Endothelial cell of umbilical vein (primary cell): Measurements from ENCODE around the gene CDH22. TPM values are rescaled to one million over a fixed set of nuclear protein-coding genes. Genes with fewer than 3 reads are reported as not detected.

Experiments used
- BruUV-seq: library from RNA; stranded (reverse); fragments of 400-500 nt; replicated peaks from 2 replicates; lab custom pipeline; 2021; lab: Mats Ljungman, UMichigan
- CTCF ChIA-PET: fragments of 300-600, 350-600 bp; sonication (Branson Sonifier 250); formaldehyde crosslinking; loops from one replicate; lab custom pipeline; 2021; ENCODE audit warnings: antibody characterized with exemption, inconsistent platforms; lab: Charles Lee
- POLR2A ChIA-PET: fragments of 300-600, 350-600 bp; sonication (Branson Sonifier 250); formaldehyde crosslinking; loops from one replicate; lab custom pipeline; 2021; ENCODE audit warnings: antibody characterized with exemption, inconsistent platforms; lab: Charles Lee
- DNase-seq: peaks from one replicate; pipeline ENCODE4 v3.0.0-alpha.2; 2011; ENCODE audit warnings: low read depth, low spot score
- FAIRE-seq: peaks from 2 replicates; lab custom pipeline; 2011; peaks lifted over from hg19 to GRCh38; lab: Jason Lieb, UNC
- H2AFZ ChIP-seq: 2 replicates; pipeline ENCODE4 v1.6.0; 2012; ENCODE audit warnings: low read depth, low read length, control low read depth, inconsistent platforms
- H3K27ac ChIP-seq: 2 replicates; pipeline ENCODE4 v1.5.1; 2011; ENCODE audit warnings: low read depth, mild to moderate bottlenecking, control low read depth, low read length, moderate library complexity; ENCODE audit not compliant: insufficient read depth
- H3K27me3 ChIP-seq, 2 experiments: 2 replicates each; pipeline versions ENCODE4 v1.6.0 to v1.6.1; 2011; ENCODE audit warnings: low read length in 2 of 2, mixed read lengths in 1 of 2; ENCODE audit not compliant: control insufficient read depth in 2 of 2, insufficient read depth in 2 of 2
- H3K36me3 ChIP-seq, 2 experiments: 2 replicates in 1 of 2; 3 replicates in 1 of 2; pipeline ENCODE4 v1.5.1; 2011; ENCODE audit warnings: low read length in 2 of 2, mild to moderate bottlenecking in 1 of 2, moderate library complexity in 1 of 2; ENCODE audit not compliant: control insufficient read depth in 2 of 2, insufficient read depth in 2 of 2; ENCODE audit errors: extremely low read depth in 1 of 2
- H3K4me1 ChIP-seq: 3 replicates; pipeline ENCODE4 v1.5.1; 2011; ENCODE audit warnings: mild to moderate bottlenecking, low read length; ENCODE audit not compliant: control insufficient read depth, insufficient read depth; ENCODE audit errors: extremely low read depth
- H3K4me2 ChIP-seq: 2 replicates; pipeline ENCODE4 v1.6.1; 2011; ENCODE audit warnings: low read length, control low read depth, mixed read lengths; ENCODE audit not compliant: insufficient read depth
- H3K4me3 ChIP-seq, 3 experiments: fragments of 200-600 bp in 1 of 3; sonication (generic), shearing (Covaris generic) in 1 of 3; replicated peaks in 1 of 3; 2 replicates each; pipeline ENCODE4 v1.5.1; 2011 to 2016; ENCODE audit warnings: control low read depth in 3 of 3, low read length in 3 of 3, mild to moderate bottlenecking in 2 of 3, inconsistent platforms in 1 of 3, low read depth in 1 of 3, moderate library complexity in 1 of 3; ENCODE audit not compliant: insufficient read depth in 1 of 3
- H3K79me2 ChIP-seq: 2 replicates; pipeline ENCODE4 v1.6.0; 2012; ENCODE audit warnings: low read length, inconsistent platforms; ENCODE audit not compliant: control insufficient read depth, insufficient read depth
- H3K9ac ChIP-seq: replicated peaks from 2 replicates; pipeline ENCODE3; 2011; ENCODE audit warnings: low read length, control low read depth; ENCODE audit not compliant: insufficient read depth; ENCODE audit errors: extremely low read depth
- H3K9me1 ChIP-seq: replicated peaks from 3 replicates; pipeline ENCODE4 v1.6.0; 2011; ENCODE audit warnings: mild to moderate bottlenecking, low read length; ENCODE audit not compliant: control insufficient read depth, insufficient read depth; ENCODE audit errors: extremely low read depth
- H3K9me3 ChIP-seq: replicated peaks from 2 replicates; pipeline ENCODE4 v1.5.1; 2012; ENCODE audit warnings: low read length, inconsistent platforms; ENCODE audit not compliant: control insufficient read depth, insufficient read depth
- H4K20me1 ChIP-seq: replicated peaks from 2 replicates; pipeline ENCODE3; 2011; ENCODE audit warnings: mild to moderate bottlenecking, low read length; ENCODE audit not compliant: control insufficient read depth, insufficient read depth; ENCODE audit errors: extremely low read depth
- CTCF ChIP-seq, 2 donors: IDR thresholded peaks; 1 replicate in 1 of 2; 2 replicates in 1 of 2; pipeline ENCODE4 v1.5.1; 2011; ENCODE audit warnings: low read length in 2 of 2, mild to moderate bottlenecking in 2 of 2, moderate library complexity in 2 of 2, control low read depth in 1 of 2, inconsistent platforms in 1 of 2, low read depth in 1 of 2; ENCODE audit not compliant: insufficient read depth in 1 of 2; ENCODE audit errors: extremely low read depth in 1 of 2
- EZH2 ChIP-seq: IDR thresholded peaks from 2 replicates; pipeline ENCODE4 v1.6.1; 2012; ENCODE audit warnings: borderline replicate concordance, low read depth, mild to moderate bottlenecking, moderate library complexity, low read length, inconsistent platforms; ENCODE audit not compliant: severe bottlenecking
- FOS ChIP-seq: IDR thresholded peaks from 2 replicates; pipeline ENCODE4 v1.6.1; 2011; ENCODE audit warnings: mild to moderate bottlenecking, low read length, moderate library complexity, borderline replicate concordance; ENCODE audit not compliant: insufficient read depth
- GATA2 ChIP-seq: IDR thresholded peaks from 2 replicates; pipeline ENCODE4 v1.7.0; 2011; ENCODE audit warnings: low read depth, mild to moderate bottlenecking, moderate library complexity, mixed read lengths, low read length; ENCODE audit not compliant: insufficient read length, insufficient read depth
- JUN ChIP-seq: IDR thresholded peaks from 2 replicates; pipeline ENCODE4 v1.6.1; 2011; ENCODE audit warnings: borderline replicate concordance, low read depth; ENCODE audit not compliant: insufficient read length, insufficient read depth
- MAX ChIP-seq: IDR thresholded peaks from 2 replicates; pipeline ENCODE4 v1.6.1; 2011; ENCODE audit not compliant: insufficient read depth, insufficient read length
- MYC ChIP-seq: IDR thresholded peaks from one replicate; pipeline ENCODE4 v1.6.1; 2011; ENCODE audit warnings: mild to moderate bottlenecking, low read depth, low read length
- POLR2A ChIP-seq: IDR thresholded peaks from 2 replicates; pipeline ENCODE4 v1.6.1; 2012; ENCODE audit warnings: low read depth, mild to moderate bottlenecking, control low read depth, low read length
- POLR2AphosphoS5 ChIP-seq: IDR thresholded peaks from 2 replicates; pipeline ENCODE4 v1.6.1; 2012; ENCODE audit warnings: low read depth, mild to moderate bottlenecking, control low read depth, low read length, moderate library complexity; ENCODE audit not compliant: insufficient read depth
- dilution Hi-C: fragments of 300-500 bp; cut with MboI; formaldehyde crosslinking; loops from one replicate; pipeline ENCODE4 v1.15.0; 2019; ENCODE audit warnings: low sequenced_read_pairs; ENCODE audit not compliant: extremely low pct_ligation_motif_present
- intact Hi-C: fragments of 100-400 bp; cut with micrococcal nuclease; formaldehyde crosslinking; loops from one replicate; pipeline ENCODE4 v1.10.0; 2022
- polyA plus RNA-seq, 4 experiments: library from polyadenylated mRNA; depleted of rRNA in 3 of 4; stranded (reverse) in 3 of 4; unstranded in 1 of 4; fragments of >200 nt; gene quantifications; 2 replicates each; pipeline versions ENCODE4 v1.2.1 to v1.2.3, GENCODE V29; 2011 to 2012; ENCODE audit warnings: missing spikeins in 1 of 4
- total RNA-seq: library from RNA; stranded (reverse); gene quantifications from 2 replicates; pipeline ENCODE4 v1.2.3, GENCODE V29; 2021

The CDH22 gene
- total and polyA plus RNA-seq, 2 donors (not counting 3 experiments of a cell fraction or from before 2014, with no cell fraction given) = not detected

GRCh38 chr20:46257887-46258286 is 50.4 kb downstream of the CDH22 start:
- no peaks in the 10 kb centered on the region for H3K79me2 ChIP-seq
- TF ChIP-seq MAX (no peak), EZH2 (no peak), POLR2AphosphoS5 (no peak), JUN (no peak), CTCF (IDR thresholded peaks at IDR 0.05; ENCODE audit: extremely low read depth in 1 of 2, insufficient read depth in 1 of 2, low read depth in 1 of 2, low read length in 2 of 2) (no peak), GATA2 (no peak), FOS (no peak), POLR2A (no peak), MYC (no peak)
- POLR2A ChIA-PET = no interaction called here

More at GRCh38 chr20:46257887-46258286, 50.4 kb downstream of the CDH22 start:
- FAIRE-seq (no peak), DNase-seq (no peak)
- H3K9ac ChIP-seq = no peak overlapping the region
- H3K27me3 ChIP-seq = peaks cover 0 to 3% of the 10 kb centered on the region in 2 experiments
- no peaks in the 10 kb centered on the region for H3K36me3 ChIP-seq
- dilution Hi-C loops (no loop called here), intact Hi-C loops (loop anchor here (5.0 kb wide), 1 partner anchor 51 kb away; no protein-coding TSS in a partner anchor)
- H3K27ac ChIP-seq = no peak overlapping the region
- H3K9me1 ChIP-seq = no peaks in the 10 kb centered on the region
- CTCF ChIA-PET = no interaction called here
- no TSS peak for BruUV-seq
- no peak overlapping the region for H3K4me2 ChIP-seq
- peaks cover 5% of the 10 kb centered on the region for H3K4me1 ChIP-seq
- H3K4me3 ChIP-seq = no peak overlapping the region
- no peaks in the 10 kb centered on the region for H3K9me3 ChIP-seq
- no peaks in the 10 kb centered on the region for H4K20me1 ChIP-seq
- no peak overlapping the region for H2AFZ ChIP-seq
